NCI-H69 (cell line): ENCODE measurements around the gene CRY1.
A peak's percentile ranks its signal among the peaks of the same experiment; 100 is the strongest.

Experiments
- DNase-seq: peaks from one replicate; lab custom pipeline; 2025; lab: John Stamatoyannopoulos, UW

CRY1 gene

GRCh38 chr12:107064243-107064642 lies 29.1 kb downstream of the CRY1 start:
- DNase-seq: no peak

GRCh38 chr12:107058190-107058589 lies 35.2 kb downstream of the CRY1 start:
- no peak for DNase-seq

- peak; percentile 37 for DNase-seq
Observed at GRCh38 chr12:107057071-107057834, 36.1 kb downstream of the CRY1 start.

- no peak for DNase-seq
Observed at GRCh38 chr12:107053709-107054108, 39.6 kb downstream of the CRY1 start.

- no peak for DNase-seq
Observed at GRCh38 chr12:107045186-107045585, 48.2 kb downstream of the CRY1 start.

- no peak for DNase-seq
Observed at GRCh38 chr12:107042801-107043200, 50.5 kb downstream of the CRY1 start.

- no peak for DNase-seq
Observed at GRCh38 chr12:107035733-107036132, 57.6 kb downstream of the CRY1 start.

GRCh38 chr12:107033758-107034739 lies 59.3 kb downstream of the CRY1 start:
- no peak for DNase-seq

- DNase-seq: no peak
Observed at GRCh38 chr12:107032266-107032665, 61.1 kb downstream of the CRY1 start.

GRCh38 chr12:107031061-107031460 lies 62.3 kb downstream of the CRY1 start:
- DNase-seq: no peak

GRCh38 chr12:107029081-107029480 lies 64.3 kb downstream of the CRY1 start:
- DNase-seq: no peak

GRCh38 chr12:107027636-107028053 lies 65.7 kb downstream of the CRY1 start:
- DNase-seq: peak; percentile 70

- DNase-seq: no peak
Observed at GRCh38 chr12:107026806-107027635, 66.3 kb downstream of the CRY1 start.

- DNase-seq: peak; percentile 11
Observed at GRCh38 chr12:107026356-107026755, 67.0 kb downstream of the CRY1 start.

GRCh38 chr12:107025671-107026070 lies 67.7 kb downstream of the CRY1 start:
- no peak for DNase-seq

GRCh38 chr12:107019546-107019945 lies 73.8 kb downstream of the CRY1 start:
- DNase-seq: no peak

GRCh38 chr12:107017042-107017441 lies 76.3 kb downstream of the CRY1 start:
- no peak for DNase-seq

- peak; percentile 72 for DNase-seq
Observed at GRCh38 chr12:107014055-107014454, 79.3 kb downstream of the CRY1 start.

- no peak for DNase-seq
Observed at GRCh38 chr12:107012736-107013425, 80.5 kb downstream of the CRY1 start.

- DNase-seq: no peak
Observed at GRCh38 chr12:107011519-107011918, 81.8 kb downstream of the CRY1 start.

- no peak for DNase-seq
Observed at GRCh38 chr12:107007411-107007810, 85.9 kb downstream of the CRY1 start.
